OCI-M2 (cell line): ENCODE data around the gene AQP5.

ENCODE experiments used
- DNase-seq: peaks from one replicate; lab custom pipeline; 2025; ENCODE audit not compliant: unreplicated experiment; lab: John Stamatoyannopoulos, UW

Gene AQP5

DNA sequence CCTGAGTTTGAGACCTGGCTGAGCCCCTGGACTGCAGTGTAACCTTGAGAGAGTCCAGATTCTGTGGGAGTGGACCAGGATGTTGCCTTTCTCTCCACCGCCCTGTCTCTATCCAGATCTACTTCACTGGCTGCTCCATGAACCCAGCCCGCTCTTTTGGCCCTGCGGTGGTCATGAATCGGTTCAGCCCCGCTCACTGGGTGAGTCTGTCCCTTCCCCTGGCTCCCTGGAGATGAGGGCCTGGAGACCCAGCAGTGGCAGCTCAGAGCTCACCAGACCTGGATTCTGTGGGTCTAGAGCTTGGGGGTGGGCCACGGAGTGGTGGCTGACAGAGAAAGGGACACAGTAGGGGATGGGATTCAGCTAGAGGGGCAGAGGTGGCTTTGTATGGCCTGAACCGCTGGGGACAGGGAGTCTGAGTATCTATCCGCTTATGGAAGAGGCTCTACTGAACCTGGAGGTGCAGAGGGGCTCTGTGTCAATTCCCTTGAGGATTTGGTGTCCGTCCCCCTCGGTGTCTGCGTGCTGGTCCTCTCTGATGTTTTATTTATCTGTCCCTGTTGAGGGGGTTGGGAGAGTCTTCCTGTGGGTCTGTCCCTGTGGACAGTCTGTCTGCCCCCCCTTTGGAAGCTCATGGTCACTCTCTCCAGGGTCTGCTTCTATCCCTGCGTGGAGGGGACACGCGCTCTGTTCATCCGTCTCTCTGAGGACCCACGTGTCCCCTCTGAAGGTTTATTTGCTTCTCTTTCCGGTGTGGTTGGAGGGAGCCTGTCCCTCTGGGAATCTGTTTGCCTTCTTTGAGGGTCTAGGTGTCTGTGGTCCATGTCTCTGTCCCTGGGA lies 2.5 kb downstream of the AQP5 start:
- DNase-seq, result no peak

DNA sequence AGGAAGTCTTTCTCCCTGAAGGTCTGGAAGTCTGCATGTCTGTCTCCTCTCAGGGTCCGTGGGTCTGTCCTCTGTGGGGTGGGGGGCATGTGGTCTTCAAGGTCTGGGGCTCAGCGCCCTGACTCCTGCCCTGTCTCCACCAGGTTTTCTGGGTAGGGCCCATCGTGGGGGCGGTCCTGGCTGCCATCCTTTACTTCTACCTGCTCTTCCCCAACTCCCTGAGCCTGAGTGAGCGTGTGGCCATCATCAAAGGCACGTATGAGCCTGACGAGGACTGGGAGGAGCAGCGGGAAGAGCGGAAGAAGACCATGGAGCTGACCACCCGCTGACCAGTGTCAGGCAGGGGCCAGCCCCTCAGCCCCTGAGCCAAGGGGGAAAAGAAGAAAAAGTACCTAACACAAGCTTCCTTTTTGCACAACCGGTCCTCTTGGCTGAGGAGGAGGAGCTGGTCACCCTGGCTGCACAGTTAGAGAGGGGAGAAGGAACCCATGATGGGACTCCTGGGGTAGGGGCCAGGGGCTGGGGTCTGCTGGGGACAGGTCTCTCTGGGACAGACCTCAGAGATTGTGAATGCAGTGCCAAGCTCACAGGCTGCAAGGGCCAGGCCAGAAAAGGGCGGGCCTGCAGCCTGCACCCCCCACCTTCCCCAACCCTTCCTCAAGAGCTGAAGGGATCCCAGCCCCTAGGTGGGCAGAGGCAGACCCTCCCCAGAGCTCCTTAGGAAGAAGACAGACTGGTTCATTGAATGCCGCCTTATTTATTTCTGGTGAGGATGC lies 3.4 kb downstream of the AQP5 start:
- no peak for DNase-seq

DNA sequence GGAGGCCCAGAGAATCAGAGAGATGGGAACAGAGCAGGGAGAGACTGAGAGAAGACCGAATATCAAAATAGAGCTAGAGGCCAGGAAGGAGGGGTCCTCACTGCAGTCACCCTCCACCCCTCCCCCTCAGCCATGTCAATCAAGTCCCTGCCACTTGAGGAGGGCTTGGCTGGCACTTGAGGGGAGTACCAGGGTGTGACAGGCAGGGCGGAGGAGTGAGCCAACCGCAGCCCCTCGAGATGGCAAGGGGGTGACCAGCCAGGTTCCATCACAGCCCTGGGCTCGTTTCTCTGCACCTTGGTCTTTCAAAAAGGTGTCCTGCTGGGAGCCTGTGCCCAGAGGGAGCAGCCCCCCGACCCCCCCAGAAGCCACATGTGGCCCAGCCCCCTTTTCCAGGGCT lies 4.2 kb downstream of the AQP5 start:
- DNase-seq, result no peak

DNA sequence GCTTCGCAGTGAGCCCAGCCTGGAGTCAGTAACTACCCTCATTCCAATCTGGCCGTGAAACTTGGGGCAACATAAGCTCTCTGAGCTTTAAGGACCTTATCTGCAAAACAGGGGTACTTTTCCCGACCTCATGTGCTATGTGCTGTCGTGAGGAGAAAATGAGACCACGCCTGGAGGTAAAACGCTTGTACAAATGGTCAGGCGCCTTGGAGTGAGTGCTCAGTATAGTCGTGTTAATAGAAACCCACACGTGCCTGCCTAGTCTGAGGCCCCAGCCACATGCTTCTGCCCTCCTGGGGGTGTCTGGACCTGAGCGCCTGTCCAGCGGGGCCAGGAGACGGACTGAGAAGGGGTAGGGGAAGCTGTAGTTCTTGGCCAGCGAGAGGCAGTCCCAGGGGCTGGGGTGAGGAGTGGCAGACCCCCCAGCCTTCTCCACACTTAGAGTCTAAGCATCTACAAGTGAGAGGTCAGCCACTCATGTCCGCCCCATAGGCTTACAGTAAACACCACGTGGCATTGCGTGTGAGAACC lies 4.9 kb downstream of the AQP5 start:
- no peak for DNase-seq

DNA sequence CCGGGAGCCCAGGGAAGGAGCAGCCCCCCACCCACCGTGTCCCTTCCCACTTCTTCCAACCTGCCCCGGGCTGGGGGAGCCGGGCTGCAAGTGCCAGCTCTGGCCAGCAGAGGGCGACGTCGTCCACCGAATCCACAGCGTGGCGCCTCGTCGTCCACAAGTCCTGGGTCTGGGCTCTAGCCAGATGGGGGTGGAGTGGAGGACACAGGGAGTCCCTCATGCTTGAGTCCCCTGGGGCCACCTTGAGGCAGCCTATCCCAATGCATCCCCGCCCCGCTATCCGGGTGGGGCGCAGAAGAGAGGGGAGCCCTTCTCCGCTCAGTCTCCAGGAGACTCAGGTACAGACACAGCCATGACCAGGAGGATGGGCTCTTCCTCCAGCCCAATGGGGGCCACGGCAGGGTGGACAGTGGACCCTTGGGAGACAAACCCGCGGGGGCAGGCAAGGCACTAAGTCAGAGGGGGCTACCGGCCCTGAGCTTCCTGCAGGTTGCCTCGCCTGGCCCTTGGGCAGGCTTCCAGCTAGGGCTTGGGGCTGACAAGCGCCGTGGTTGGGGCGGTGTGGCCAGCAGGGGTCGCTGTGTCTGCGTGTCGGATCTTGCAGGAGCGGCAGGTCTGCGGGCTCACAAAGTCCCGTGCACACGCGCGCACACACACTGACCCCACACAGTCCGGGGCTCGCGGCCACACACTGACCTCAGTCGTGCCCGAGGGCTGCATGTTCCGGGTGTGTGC lies 5.5 kb downstream of the AQP5 start:
- DNase-seq, result peak; percentile 45

DNA sequence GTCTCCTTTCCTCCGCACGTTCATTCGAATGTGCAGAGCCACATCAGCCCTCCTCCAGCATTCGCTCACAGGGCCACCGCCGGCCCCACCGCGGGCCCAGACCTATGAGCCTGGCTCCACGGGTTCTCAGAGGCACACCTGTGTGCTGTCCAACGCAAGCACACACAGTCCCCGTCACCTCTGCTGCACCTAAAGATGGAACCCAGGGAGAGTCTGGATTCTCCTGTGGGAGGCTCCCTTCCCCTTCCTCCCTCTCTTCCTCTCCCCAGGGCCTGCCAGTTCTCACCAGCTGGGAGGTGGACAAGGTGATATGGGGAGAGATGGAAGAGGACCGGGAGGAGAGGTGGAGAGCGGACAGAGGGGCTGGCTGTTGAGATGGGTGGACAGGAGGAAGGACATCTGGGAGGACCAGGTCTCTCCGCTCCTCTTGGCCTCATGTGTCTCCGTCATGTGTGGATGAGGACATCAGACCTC lies 6.1 kb downstream of the AQP5 start:
- no peak for DNase-seq

DNA sequence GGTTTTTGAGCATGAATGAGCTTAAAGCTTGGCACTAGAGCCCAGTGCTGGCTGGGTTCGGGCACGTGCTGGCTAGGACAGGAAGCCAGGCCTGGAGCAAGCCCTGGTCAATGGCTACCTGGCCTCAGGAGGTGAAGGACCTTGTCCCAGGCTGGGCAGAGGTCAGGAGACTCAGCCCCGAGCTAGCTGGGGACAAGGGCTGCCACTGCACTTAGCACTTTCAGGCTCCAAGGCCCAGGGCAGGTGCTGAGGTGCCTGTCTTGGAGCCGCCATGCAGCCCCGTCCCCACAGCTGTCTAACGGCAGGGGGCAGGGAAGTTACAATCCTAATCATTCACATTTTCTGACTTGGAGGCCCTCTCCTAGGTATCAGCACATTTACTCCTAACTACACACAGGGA lies 6.8 kb downstream of the AQP5 start:
- DNase-seq, result no peak

DNA sequence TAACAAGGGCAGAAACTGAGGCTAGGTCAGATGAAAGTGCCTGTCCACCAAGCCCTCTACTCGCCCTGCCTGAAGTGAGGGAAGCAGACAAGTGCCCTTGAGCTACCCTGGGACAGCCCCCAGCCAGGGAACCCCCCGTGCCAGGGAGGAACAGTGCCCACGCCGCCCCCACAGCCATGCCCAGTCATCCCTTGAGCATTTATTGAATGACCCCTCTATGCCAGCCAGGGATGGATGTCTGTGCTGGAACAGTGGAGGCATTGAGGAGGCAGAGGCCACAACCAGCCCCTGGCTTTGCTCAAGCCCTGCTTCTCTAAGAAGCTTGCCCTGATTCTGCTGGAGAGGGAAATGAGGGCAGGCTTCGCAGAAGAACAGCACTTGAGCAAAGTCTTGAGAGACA lies 7.4 kb downstream of the AQP5 start:
- no peak for DNase-seq

DNA sequence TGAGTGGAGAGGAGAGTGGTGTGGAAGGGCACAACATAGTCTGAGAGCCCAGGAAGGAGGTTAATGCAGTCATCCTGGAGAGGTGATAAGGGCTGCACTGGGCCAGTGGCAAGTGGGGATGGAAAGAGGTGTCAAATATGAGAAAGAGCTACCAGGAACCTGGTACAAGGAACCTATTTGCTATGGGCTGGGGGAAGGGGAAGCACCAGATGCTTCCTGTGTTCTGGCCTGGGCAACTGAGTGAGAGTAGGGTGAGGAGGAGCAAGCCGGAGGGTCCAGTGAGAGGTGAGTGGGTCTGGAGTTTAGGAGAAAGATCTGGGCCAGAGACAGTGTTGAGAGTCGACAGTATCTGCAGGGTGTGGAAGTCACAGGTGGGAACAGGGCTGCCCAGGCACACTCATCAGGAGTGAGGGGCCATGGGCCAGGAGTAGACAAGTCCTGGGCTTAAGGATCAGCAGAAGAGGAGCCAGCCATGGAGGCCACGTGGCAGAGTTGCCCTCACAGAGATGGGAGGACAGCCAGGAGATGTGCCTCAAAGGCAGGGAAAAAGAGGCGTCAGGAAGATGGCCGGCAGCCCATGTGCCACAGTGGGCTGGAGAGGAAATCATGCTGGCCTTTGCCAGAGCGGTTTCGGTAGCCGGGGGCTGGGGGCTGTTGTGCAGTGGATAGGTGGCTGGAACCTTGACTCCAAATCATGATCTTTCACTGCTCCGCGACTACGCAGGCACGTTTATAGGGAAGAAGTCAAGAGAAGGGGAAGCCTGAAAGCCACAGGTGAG lies 8.2 kb downstream of the AQP5 start:
- no peak for DNase-seq

DNA sequence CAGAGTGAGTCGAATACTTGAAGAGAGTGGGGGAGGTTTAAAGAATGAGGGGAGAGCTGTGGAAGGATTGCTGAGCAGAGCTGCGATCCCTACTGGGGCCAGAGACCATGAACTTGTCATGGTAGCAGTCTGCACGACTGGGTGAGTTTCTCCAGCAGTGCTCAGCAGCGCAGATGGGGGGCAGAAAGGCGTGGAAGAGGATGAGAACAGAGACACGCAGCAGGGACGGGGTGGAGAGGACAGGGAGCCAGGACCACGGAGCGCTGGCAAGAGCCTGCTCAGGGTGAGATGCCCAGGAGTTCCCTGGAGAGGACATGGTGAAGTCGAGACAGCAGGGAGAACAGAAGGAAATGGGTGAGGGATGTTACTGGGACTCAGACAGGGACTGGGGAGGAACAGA lies 9.0 kb downstream of the AQP5 start:
- no peak for DNase-seq

DNA sequence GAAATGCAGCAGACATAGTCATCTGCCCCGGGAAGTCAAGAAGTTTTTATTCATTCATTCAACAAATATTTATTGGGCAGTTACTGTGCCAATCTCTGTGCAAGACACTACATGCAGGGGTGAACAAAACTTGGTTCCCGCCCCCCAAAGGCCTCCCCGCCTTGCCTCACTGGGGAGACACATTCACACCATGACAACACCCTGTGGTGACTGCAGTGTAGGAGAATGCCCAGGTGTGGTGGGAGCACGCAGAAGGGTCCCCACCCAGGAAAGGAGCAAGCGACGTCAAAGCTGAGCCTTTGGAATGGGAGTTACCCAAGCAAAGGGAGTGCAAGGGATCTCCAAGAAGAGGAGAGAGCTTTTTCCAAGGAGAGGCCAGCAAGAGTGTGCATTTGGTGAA lies 9.5 kb downstream of the AQP5 start:
- DNase-seq, result no peak

DNA sequence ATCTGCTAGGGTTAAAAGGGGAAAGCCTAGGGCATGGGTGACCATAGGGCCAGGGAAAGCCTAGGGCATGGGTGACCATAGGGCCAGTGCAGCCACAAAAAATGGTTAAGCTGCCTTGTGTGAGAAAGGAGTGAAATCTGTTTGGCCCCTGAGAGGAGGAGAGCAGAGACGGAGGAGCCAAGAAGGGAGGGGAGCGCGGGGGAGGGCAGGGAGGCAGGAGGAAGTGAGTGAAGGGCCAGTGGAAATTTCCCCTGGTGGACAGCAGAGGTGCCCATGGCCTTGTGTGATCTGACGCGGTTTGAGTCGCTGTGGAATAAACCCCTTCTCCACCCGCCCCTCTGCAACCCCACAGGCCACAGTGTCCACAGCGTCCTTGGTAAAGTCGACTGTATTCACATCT lies 10.5 kb downstream of the AQP5 start:
- DNase-seq, result no peak

DNA sequence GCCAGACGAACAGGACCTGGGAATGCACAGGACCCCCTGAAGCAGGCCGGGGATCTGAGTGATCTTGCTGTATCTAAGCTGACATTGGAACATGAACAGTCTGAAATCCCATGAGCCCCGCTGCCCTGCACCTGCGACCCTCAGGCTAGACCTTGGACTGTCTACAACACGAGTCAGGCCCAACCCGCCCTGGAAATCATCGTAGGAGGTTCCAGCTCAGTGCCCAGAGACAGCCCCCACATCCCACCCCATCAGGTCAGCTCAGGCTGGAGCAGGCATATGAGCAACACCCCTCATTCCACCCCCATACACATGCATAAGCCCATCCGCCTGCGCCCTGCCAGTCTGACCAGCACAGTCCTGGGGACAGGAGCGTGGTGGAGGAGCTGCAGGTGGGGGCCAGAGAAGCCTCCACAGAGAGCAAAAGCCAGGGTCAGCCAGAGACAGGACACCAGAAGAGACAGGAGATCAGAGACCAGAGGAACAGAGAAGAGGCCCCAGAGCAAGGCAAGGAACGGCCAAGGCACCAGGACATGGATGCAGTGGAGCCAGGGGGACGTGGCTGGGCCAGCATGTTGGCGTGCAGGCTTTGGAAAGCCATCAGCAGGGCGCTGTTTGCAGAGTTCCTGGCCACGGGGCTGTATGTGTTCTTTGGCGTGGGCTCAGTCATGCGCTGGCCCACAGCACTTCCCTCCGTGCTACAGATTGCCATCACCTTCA lies 11.1 kb downstream of the AQP5 start, which contains the start of gene AQP6:
TSS of gene AQP6 (plus strand) at position 307 of the 720 bp plus-strand sequence. CDS start at position 534, 227 bp downstream.
- DNase-seq, result no peak

DNA sequence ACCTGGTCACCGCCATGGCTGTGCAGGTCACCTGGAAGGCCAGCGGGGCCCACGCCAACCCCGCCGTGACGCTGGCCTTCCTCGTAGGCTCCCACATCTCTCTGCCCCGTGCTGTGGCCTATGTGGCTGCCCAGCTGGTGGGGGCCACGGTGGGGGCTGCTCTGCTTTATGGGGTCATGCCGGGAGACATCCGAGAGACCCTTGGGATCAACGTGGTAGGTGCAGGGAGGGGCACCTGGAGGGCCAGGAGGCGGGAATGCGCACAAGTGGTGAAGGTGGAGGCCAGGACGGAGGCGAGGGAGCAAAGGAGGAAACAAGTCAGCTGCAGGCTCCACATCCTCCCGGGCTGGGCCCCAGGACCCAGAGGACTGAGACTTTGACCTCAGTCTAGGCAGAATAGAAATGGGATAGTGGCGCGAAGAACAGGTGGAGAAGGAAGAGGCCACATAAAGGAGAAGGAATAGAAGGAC lies 11.7 kb downstream of the AQP5 start:
- DNase-seq, result no peak

DNA sequence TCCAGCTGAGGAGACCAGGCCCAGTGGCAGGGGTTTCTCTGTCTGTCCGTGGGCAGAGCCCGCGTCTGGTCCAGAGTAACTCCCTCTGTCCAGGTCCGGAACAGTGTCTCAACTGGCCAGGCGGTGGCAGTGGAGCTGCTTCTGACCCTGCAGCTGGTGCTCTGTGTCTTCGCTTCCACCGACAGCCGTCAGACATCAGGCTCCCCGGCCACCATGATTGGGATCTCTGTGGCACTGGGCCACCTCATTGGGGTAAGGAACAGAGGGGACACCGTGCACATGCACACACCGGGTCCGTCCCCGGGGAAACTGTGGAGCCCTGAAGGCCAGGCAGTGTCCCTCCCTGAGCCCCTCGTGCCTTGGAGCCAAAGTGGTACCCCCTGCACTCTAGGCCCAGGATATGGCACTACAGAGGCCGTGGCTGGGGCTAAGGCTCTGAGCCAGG lies 12.6 kb downstream of the AQP5 start:
- DNase-seq, result no peak

DNA sequence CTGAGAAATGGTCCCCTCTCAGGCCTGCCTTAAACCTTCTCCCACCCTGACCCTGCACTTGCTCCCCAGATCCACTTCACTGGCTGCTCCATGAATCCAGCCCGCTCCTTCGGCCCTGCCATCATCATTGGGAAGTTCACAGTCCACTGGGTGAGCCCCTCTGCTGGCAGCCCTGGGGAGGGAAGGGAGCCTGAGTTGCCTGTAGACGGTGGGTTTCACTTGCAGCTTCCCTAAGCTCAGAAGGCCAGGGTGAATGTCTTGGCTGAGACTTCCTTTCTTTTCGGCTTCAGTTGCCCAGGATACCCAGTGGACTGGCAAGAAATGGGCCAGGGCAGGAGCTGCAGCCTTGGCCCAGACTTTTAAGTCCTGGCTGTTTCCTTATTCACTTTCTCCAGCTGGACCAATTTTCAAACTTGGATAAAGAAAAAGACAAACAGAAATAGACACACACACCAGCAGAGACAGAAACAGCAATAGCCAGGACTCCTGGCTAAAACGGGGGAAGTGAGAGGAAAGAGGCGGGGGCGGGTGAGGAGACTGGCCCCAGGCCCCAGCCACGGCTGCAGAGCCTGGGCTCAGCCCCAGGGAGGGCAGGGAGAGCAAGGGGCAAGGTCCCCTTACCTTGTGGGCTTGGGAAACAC lies 13.1 kb downstream of the AQP5 start:
- no peak for DNase-seq

DNA sequence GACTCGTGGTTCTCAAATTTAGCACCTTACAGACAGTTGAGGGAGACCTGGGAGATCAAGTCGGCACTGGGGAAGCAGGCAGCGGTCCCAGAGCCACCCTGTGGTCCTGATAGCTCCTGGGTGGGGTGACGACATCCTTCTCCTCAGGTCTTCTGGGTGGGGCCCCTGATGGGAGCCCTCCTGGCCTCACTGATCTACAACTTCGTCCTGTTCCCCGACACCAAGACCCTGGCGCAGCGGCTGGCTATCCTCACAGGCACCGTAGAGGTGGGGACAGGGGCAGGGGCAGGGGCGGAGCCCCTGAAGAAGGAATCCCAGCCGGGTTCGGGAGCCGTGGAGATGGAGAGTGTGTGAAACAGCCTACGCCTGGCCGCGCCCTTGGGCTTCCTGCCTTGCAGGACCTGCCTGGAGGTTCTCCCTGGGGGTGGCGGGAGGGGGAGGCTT lies 13.7 kb downstream of the AQP5 start:
- no peak for DNase-seq

DNA sequence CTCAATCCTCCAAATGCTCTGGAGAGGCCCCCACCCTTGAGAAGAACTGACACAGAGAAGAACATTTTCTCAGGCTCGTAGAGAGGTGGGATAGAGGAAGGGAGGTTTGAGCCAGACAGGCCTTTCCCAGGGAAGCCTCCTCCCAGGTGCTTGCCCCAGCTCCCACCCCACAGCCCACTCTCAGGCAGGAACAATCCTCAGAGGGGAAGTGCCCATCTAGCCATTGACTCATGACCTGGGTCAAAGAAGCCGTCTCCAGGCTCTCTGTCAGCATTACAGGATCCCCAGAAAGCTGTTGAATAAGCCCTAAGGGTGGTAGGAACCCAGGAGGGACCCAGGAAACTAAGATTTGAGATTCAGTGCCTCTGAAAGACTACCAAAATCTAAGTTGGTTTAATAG lies 14.9 kb downstream of the AQP5 start:
- DNase-seq, result no peak

DNA sequence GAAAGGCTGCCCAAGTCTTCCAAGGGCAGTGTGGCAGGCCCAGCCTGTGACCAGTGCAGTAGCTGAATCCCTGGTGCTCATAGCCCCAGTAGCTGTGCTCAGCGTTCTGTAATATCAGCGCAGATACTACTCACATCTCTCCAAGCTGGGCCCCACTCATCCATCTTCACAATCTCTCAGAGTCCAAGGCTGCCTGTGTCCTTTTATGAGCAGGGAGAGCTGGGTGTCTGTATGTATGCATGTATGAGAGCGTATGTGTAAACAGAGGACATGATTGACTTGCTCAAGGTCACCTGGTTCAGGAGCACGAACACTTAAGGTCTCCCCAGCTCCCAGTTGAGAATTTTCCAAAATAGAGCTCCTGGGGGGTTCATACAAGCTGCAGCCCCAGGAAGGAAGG lies 16.5 kb downstream of the AQP5 start:
- DNase-seq, result no peak
